NCI-H2196 treated with DMSO at 0.1 percent for 48 hours (cell line): ENCODE results near the gene JADE2.
A peak's percentile ranks its signal among the peaks of the same experiment; 100 is the strongest.
"Not testable (repeated sequence)": the region's sequence is repeated elsewhere in the genome, so short reads cannot be mapped to it uniquely, and the experiment has no call there.

ENCODE experiments used
- DNase-seq: peaks from one replicate; lab custom pipeline; 2025; ENCODE audit not compliant: unreplicated experiment; lab: John Stamatoyannopoulos, UW

Gene JADE2

DNA sequence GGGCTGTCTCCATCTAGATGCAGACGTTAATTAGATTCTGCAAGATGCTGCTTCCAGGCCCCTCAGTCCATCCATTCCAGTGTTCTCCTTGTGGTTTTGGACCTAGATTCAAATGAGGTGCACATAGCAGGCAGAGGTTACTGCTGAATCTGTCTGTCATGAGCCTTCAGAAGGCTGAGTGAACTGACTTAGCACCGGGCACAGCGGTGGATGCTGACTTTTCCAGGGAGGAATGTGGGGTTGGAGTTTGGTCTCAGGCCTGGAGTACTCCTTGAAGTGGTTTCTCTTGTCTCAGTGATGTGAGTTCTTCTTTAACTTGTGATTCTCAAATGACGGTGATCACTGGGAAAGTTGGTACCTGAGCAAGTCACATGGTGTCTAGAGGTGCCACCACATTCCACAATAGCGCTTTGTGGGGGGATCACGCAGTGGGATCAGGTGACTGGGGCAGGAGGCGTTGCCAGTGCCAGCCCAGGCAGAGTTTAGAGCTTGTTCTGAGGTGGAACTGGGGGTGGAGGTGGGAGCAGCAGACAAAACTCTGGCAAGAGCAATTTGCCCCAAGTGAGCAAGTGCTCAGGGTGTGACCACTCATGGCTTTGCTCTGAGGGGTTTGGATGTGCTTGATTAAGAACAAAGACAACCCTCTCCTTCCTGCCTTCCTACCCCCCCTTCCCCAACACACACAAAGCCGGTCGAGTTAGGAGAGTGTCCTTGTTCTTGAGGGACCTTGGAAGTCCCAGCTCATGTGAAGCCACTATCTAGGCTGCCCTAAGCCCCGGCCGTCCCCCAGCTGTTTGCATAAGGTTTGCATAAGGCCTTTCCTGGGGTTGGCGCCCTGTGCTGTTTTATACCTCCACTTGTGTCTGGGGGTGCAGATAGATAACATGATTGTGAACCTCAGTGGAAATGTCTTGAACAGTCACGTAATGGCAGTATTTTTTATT, 25.1 kb downstream of the JADE2 start:
- DNase-seq, result no peak

DNA sequence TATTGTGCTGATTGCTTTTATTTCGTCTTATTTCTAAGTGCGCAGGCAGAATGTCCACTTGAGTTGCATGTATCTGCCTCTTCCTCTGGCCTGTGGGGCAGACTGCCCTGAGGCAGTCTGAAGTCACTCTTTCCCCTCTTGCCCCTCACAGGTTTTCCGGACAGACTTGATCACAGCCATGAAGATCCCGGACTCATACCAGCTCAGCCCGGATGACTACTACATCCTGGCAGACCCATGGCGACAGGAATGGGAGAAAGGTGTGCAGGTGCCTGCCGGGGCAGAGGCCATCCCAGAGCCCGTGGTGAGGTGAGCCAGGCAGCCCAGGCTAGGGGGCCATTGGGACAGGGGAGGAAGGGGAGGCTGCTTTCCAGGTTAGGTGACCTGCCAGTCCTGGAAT, 26.4 kb downstream of the JADE2 start:
- no peak for DNase-seq

DNA sequence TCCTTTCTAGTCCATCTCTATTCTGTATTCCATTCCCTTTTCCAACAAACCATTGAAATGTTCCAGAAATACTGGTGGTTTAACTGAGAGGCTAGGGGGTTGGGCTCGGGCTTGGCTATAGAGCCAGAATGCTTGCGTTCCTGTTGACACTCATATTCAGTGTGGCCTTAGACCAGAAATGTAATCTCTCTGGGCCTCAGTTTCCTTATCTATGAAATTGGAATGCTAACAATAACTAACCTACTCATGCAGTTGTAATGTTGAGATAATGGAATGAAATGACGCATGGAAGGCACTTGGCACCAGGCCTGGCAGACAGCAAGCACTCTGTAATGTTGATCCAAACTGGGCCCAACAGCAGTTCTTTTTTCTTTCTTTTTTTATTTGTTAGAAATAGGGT, 26.8 kb downstream of the JADE2 start:
- DNase-seq, result no peak

DNA sequence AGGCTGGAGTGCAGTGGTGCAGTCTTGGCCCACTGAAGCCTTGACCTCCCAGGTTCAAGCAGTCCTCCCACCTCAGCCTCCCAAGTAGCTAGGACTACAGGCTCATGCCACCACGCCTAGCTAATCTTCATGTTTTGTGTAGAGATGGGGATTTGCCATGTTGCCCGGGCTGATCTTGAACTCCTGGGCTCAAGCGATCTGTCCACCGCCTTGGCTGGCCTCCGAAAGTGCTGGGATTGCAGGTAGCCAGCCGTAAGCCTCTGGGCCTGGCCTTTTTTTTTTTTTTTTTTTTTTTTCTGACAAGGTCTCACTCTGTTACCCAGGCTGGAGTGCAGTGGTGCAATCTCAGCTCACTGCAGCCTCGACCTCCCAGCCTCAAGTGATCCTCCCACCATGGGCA, 27.2 kb downstream of the JADE2 start:
- not testable (repeated sequence) for DNase-seq

DNA sequence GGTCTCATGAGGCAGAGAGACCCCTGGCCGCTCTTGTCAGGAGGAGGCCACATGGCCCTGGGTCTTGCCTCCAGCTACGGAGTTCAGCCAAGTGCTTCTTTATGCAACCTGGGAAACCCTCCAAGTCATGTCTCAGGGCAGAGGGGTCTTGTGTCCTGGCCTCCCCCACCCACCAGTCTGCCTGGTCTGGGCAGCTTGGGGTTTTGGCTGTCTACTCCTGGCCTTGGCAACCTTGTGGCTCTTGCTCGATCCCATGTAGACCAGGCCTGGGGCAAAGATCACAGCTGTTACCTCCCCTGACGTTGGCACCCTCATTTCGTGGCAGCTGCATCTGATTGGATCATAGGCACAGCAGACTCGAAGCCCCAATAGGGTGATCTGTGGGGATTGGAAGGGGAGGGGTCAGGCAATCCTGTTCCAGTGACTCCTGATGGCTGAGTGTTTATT, 28.4 kb downstream of the JADE2 start:
- no peak for DNase-seq

DNA sequence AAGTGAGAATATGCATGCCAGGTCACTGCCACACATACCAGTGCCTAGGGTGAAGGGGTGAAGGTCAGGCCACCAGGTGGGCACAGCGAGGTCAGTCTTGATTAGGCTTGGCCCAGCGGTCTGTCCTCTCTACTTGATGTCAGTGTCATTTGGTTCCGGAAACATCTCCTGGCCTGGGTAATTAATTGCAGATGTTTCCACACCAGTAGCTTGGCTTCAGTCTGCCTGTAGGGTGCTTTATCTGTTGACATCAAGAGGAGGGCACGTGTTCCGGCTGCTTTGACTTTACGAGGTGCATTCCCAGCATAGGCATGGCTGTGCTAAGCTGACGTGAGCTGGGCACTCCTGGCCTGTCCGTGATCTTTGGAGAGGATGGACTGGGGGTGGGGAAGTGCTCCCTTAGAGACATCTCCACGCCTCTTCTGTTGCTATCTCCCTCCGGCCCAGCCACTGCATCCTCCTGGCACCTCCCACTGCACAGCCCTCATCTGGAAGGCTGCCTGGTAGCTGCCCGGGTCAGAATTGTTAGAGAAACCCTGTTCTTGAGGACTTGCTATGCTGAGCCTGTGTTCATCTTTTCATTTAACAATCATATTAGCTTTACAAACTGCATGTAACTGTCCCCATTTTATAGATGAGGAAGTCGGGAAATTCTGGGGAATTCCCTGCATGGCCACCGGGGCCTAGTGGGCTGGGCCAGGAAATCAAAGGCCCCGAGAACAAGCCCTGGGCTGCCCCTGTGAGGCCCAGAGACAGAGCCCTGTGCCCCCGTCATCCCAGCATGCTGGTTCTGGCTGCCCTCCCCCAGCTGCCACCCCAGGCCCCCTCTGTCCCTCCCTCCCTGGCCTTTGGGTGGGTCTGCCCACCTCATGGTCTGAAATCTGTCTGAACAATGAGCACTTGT, 29.1 kb downstream of the JADE2 start:
- DNase-seq, result peak; percentile 94

DNA sequence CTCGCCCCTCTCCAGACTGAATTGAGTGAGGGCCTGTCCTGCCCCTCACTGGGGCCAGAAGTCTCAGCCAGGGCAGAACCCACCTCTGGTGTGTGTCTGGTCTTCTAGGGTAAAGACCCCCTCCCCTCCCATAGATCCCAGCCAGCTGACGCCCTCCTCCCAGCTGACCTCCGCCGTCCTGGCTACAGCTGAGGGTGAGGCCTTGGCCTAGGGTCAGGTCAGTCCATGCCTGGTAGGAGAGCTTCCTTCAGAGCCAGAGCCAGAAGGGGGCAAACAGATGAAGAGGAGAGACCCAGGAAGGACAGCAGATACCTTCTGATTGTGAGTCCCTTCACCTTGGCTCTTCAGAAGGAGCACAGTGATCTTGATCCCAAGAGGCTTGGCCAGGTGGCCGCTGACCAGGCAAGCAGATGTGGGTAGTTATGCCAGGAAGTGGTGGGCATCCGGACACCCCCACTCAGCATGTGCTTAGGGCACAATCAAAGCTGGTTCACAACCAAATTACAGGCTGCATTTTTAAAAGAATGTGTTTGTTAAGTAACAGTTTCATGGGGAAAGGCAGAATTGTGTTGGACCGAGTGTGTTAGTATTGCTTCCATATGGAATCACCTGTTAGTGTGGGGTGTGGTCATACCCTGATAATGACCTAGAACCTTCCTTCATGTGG, 29.9 kb downstream of the JADE2 start:
- DNase-seq, result no peak

DNA sequence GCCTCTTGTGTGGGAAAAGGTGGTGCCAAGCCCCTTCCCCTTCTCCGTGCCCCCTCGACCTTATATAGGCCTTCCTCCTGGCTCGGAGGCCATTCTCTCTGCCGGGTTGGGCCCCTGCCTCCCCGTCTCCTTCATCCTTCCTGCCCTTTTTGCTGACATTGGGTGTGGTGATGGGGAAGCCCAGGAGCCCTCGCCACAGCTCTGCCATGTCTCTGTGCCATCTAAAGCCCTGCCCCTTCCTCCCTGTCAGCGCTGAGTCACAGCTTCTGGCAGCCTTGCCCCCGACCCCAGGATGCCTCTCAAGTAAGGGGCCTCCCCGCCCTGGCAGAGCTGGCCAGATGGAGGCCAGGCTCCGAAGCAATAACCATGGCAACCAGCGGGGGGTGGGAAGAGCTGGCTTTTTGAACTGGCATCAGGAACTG, 30.4 kb downstream of the JADE2 start:
- DNase-seq, result peak; percentile 25

DNA sequence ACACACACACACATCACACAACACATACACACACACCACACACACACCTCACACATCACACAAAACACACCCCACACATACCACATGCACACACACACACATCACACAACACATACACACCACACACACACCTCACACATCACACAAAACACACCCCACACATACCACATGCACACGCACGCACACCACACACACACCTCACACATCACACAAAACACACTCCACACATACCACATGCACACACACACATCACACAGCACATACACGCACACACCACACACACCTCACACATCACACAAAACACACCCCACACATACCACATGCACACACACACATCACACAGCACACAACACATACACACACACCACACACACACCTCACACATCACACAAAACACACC, 31.1 kb downstream of the JADE2 start:
- DNase-seq, result not testable (repeated sequence)

DNA sequence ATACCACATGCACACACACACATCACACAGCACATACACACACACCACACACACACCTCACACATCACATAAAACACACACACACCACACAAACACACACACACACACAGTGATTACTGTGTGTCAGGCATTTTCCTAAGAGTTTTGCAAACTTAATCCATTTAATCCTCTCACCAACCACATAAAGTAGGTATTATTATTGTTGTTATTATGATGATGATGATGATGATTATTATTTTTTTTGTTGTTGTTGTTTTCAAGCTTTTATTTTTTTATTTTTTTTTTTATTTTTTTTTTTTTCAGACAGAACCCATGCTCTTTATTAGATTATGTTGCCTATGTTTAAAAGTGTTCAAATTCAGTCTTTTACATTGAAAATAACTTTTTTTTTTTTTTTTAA, 31.5 kb downstream of the JADE2 start:
- no peak for DNase-seq

DNA sequence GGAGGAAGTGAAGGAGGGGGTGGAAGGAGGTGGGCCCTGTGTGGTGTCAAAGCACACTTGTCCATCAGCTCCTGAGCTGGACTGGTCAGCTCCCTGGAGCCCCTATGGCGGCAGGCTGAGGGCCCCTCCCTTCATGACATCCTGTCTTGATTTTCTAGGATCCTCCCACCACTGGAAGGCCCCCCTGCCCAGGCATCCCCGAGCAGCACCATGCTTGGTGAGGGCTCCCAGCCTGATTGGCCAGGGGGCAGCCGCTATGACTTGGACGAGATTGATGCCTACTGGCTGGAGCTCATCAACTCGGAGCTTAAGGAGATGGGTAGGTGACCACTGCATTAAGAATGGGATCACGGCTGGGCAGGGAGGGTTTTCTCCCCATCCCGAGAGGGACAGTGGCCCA, 34.2 kb downstream of the JADE2 start:
- no peak for DNase-seq

DNA sequence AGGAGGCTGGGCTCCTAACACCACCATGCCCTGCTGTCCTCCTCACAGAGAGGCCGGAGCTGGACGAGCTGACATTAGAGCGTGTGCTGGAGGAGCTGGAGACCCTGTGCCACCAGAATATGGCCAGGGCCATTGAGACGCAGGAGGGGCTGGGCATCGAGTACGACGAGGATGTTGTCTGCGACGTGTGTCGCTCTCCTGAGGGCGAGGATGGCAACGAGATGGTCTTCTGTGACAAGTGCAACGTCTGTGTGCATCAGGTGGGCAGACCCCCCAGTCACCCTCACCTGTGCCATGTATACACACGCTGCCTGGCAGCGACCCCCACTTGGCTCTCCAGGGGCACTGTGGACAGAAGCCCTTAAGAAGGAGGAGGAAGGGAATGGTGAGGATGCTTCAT, 35.2 kb downstream of the JADE2 start:
- DNase-seq, result no peak

DNA sequence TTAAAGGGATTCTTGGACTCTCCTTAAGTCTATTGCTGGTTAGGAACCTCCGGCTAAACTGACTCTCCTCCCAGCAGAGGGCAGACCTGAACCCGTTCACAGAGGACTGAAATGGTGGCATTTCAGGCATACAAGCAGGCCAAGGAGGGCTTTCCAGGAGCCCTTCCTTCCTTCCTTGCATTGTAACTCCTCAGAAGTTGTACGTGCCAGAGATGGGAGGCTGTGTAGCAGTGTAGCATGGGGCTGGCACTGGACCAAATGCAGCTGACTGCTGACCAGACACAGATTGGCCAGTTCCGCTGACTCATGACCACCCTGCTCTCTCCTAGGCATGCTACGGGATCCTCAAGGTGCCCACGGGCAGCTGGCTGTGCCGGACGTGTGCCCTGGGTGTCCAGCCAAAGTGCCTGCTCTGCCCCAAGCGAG, 36.4 kb downstream of the JADE2 start:
- no peak for DNase-seq

DNA sequence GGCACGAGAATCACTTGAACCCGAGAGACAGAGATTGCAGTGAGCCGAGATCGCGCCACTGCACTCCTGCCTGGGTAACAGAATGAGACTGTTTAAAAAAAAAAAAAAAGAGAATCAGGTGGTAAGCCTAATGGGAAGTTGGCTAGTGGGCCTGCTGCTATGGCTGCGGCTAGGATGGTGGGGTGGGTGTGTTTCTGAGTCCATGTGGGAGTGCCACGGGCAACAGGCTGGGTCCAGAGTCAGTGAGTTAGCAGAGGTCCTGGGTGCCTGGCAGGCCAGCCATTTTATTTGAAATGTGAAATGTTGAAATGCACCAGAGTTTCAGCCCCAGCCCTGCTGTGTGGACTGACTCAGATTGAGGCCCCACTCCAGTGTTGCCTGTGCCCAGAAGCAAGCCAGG, 37.8 kb downstream of the JADE2 start:
- DNase-seq, result no peak

DNA sequence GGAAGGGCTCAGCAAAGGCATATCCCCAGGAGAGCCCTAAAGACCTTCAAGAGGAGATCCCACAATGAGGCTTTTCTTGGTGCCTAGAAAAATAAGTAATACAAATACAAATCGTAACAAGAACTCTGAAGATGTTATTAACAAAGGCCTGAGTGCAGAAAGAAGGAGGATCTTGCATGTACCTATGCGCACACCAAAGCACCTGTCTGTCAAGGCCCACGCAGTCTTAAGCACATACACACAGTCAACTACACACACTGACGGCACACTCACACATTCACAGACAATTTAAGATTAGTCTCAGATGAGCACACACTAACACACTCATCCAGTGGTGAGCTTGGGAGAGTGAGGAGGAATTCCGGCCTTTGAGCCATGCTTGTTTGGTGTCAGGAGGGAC, 38.5 kb downstream of the JADE2 start:
- no peak for DNase-seq

DNA sequence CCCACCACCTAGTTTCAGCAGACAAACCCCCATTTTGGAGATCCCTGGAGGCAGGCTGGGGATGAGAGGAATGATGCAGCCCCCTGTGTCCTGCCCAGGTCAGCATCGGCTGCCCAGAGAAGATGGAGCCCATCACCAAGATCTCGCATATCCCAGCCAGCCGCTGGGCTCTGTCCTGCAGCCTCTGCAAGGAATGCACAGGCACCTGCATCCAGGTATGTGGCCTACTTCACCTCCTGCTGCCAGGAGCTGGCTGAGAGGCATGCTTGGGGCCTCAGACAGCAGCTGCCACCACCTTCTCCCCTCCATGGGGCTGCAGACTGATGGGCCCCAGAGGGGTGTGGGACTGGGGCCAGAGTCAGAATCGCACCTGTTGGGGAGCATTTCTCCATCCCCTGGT, 38.9 kb downstream of the JADE2 start:
- no peak for DNase-seq

DNA sequence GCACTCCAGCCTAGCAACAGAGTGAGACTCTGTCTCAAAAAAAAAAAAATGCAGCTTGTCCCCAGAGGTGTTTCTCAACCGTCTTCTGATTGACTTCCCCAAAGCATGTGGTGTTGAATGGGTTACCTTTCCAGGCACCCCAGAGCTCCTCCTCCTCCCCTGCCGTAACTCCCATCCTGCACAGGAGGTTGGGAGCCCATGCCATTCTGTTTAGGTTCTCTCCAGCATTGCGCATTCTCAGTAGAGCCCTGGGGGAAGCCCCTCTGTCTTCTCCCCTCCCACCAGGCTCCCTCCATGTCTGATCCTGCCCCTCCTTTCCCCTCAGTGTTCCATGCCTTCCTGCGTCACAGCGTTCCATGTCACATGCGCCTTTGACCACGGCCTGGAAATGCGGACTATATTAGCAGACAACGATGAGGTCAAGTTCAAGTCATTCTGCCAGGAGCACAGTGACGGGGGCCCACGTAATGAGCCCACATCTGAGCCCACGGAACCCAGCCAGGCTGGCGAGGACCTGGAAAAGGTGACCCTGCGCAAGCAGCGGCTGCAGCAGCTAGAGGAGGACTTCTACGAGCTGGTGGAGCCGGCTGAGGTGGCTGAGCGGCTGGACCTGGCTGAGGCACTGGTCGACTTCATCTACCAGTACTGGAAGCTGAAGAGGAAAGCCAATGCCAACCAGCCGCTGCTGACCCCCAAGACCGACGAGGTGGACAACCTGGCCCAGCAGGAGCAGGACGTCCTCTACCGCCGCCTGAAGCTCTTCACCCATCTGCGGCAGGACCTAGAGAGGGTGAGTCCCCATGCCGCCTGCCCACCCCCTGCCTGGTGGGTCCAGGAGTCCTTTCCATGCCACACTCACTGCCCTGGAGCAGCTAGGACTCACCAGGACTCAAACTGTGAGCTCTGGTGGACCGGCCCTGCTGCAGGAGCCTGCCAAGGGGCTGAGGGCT, 40.6 kb downstream of the JADE2 start:
- no peak for DNase-seq

DNA sequence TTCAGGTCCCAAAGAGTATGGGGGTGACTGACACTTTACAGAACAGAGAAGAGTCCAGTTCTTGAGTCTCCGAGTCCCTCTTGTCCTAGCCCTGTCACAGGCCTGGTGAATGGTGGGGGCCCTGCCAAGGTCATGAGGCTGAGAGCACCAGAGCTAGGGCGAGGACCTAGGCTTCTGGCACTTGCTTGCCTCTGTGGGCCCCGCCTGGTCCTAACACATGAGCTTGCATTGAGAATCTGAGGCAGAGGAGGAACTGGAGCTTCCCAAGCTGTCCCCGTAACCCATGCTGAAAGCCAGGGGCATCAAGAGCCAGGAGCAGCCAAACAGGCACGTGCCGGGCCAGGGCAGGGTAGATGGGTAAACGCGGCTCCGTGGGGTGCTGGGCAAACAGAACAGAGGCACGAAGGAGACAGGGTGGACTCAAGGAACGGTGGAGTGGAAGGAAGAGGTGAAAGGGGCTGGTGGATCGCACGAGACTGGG, 41.3 kb downstream of the JADE2 start:
- DNase-seq, result no peak

DNA sequence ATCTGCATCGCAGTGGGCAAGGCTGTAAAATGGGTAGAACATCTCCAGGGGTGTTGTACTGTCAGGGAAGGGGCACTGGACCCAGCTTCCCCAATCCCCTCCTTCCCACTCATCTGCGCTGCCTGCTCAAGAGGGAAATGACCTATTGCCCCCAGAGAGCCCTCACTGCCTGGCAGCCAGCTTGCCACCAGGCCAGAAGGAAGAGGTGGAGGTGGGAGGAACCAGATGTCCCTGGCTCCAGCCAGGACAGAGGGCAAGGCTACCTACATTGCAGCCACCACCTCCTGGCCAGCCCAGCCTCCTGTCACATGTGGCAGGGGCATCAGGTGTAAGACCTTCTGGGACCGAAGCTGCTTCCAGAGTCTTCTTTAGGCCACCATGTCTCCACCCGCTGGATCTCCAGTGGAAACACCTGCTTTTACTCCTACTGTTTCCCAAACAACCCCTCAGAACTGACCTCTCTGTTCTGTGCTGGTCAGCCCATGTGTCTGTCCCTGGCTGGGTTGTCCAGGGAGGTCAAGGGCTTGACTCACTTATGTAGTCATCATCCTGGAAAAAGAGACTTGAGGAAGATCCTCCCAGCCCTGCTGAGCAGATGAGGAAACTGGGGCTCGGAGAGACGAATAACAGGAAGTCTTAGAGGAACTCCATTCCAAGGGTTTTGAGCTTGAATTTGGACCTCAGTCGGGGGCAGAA, 42.3 kb downstream of the JADE2 start:
- no peak for DNase-seq
